Endodermal cell (in vitro differentiated cells): ENCODE measurements around the gene SLAIN2. TPM values are rescaled to one million over a fixed set of nuclear protein-coding genes. Genes with fewer than 3 reads are reported as not detected.
A peak's percentile ranks its signal among the peaks of the same experiment; 100 is the strongest.

ENCODE experiments used
- DNase-seq: peaks from one replicate; pipeline ENCODE4 v3.0.0-alpha.2; 2017
- H3K27ac ChIP-seq: 2 replicates; pipeline ENCODE4 v1.5.1; 2013; ENCODE audit warnings: mild to moderate bottlenecking, low read depth, low read length, moderate library complexity
- H3K27me3 ChIP-seq: 2 replicates; pipeline ENCODE4 v1.6.1; 2013; ENCODE audit warnings: mild to moderate bottlenecking, low read length, moderate library complexity; ENCODE audit not compliant: insufficient read depth, control insufficient read depth, poor library complexity, severe bottlenecking
- H3K36me3 ChIP-seq: 2 replicates; pipeline ENCODE4 v1.7.0; 2013; ENCODE audit warnings: mild to moderate bottlenecking, low read length, moderate library complexity; ENCODE audit not compliant: control insufficient read depth, insufficient read depth
- H3K4me1 ChIP-seq: one replicate; pipeline ENCODE4 v1.7.0; 2013; ENCODE audit warnings: low read length; ENCODE audit not compliant: control insufficient read depth, insufficient read depth
- H3K4me3 ChIP-seq: 2 replicates; pipeline ENCODE4 v1.5.1; 2013; ENCODE audit warnings: mild to moderate bottlenecking, low read length, moderate library complexity
- H3K9ac ChIP-seq: 2 replicates; pipeline ENCODE4 v1.6.1; 2013; ENCODE audit warnings: mild to moderate bottlenecking, low read length, moderate library complexity; ENCODE audit not compliant: poor library complexity, severe bottlenecking; ENCODE audit errors: extremely low read depth
- H3K9me3 ChIP-seq: 2 replicates; pipeline ENCODE4 v1.6.1; 2013; ENCODE audit warnings: mild to moderate bottlenecking, low read length, moderate library complexity; ENCODE audit not compliant: control insufficient read depth
- H3K27ac Mint-ChIP-seq: 2 replicates; pipeline ENCODE4 v1.8.0; 2020; ENCODE audit warnings: mixed read lengths
- H3K27me3 Mint-ChIP-seq: 2 replicates; pipeline ENCODE4 v1.8.0; 2021; ENCODE audit warnings: mild to moderate bottlenecking, mixed read lengths; ENCODE audit not compliant: insufficient read depth
- H3K36me3 Mint-ChIP-seq: 2 replicates; pipeline ENCODE4 v1.8.0; 2020; ENCODE audit warnings: low read depth, mixed read lengths
- H3K4me1 Mint-ChIP-seq: 2 replicates; pipeline ENCODE4 v1.8.0; 2020; ENCODE audit warnings: mixed read lengths
- H3K4me3 Mint-ChIP-seq: 2 replicates; pipeline ENCODE4 v1.8.0; 2020; ENCODE audit warnings: mild to moderate bottlenecking, moderate library complexity, mixed read lengths
- H3K9me3 Mint-ChIP-seq: 2 replicates; pipeline ENCODE4 v1.8.0; 2020; ENCODE audit warnings: mild to moderate bottlenecking, mixed read lengths
- WGBS, 2 experiments: methylation state at CpG; one replicate each; pipeline versions ENCODE4 v1.1.5 to v1.1.7; 2013; ENCODE audit warnings: missing lambda C conversion rate in 2 of 2, mixed read lengths in 1 of 2; ENCODE audit not compliant: insufficient coverage in 1 of 2, insufficient read length in 1 of 2; 5-methylcytosine and 5-hydroxymethylcytosine counted together
- total RNA-seq, 2 donors: library from RNA; stranded (reverse); fragmentation: NEBNext Ultra II Directional in 1 of 2; extraction: Animal tissue kit (Norgen Biotek cat#: 25700) in 1 of 2; gene quantifications; 2 replicates in 1 of 2; 3 replicates in 1 of 2; pipeline ENCODE4 v1.2.1, GENCODE V29; 2021
- TF ChIP-seq, protein P1 (sequence below): fragments of 200-600 bp; sonication (generic); conservative IDR thresholded peaks from 2 replicates; pipeline ENCODE4 v1.5.0; 2021; ENCODE audit warnings: antibody characterized with exemption, mild to moderate bottlenecking

Gene SLAIN2
- total RNA-seq, 2 donors from 2014 or later: 42.1 to 49.8 TPM

DNA sequence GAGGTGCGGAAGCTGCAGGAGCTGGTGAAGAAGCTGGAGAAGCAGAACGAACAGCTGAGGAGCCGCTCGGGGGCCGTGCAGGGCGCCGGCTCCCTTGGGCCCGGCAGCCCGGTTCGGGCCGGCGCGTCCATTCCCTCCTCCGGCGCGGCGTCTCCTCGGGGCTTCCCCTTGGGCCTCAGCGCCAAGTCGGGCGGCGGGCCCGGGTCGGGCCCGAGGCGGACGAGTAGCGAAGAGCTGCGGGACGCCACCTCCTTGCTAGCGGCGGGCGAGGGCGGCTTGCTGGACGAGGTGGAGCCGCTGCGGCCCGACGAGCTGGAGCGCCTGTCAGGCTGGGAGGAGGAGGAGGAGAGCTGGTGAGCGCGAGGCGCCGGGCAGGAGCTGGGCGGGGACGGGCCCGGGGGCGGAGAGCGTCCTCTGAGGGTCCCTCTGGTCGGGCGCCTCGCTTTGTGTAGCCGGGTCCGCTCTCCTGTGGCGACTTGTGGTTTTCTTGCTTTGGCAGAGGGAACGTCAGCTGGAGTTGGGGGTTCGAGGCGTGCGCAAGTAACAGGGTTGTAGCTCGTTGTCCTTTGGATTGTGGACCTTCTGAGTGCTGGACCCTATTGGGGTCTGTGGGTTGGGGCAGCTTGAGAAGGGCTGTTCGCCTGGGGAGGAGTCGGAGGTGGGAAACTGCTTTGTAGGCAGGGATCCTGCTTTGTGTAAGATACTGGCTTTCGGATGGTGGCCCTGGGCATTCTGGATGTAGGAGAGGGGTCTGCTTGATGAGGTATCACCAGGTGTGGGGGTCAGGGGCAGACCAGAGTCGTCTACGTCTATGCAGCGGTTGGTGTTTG lies 662 bp downstream of the SLAIN2 start:
- TF ChIP-seq, protein P1, sequence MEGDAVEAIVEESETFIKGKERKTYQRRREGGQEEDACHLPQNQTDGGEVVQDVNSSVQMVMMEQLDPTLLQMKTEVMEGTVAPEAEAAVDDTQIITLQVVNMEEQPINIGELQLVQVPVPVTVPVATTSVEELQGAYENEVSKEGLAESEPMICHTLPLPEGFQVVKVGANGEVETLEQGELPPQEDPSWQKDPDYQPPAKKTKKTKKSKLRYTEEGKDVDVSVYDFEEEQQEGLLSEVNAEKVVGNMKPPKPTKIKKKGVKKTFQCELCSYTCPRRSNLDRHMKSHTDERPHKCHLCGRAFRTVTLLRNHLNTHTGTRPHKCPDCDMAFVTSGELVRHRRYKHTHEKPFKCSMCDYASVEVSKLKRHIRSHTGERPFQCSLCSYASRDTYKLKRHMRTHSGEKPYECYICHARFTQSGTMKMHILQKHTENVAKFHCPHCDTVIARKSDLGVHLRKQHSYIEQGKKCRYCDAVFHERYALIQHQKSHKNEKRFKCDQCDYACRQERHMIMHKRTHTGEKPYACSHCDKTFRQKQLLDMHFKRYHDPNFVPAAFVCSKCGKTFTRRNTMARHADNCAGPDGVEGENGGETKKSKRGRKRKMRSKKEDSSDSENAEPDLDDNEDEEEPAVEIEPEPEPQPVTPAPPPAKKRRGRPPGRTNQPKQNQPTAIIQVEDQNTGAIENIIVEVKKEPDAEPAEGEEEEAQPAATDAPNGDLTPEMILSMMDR: no peak
- H3K9ac ChIP-seq: peak overlapping the region; percentile 75
- no peaks in the 10 kb centered on the region for H3K36me3 ChIP-seq
- H3K9me3 ChIP-seq: no peaks in the 10 kb centered on the region
- peaks cover 4% of the 10 kb centered on the region for H3K4me1 ChIP-seq
- 0 to 1% methylated on average over 23 to 66 of the region's 66 CpGs for WGBS, 2 experiments
- H3K4me3 Mint-ChIP-seq: peak overlapping the region; percentile 94
- H3K27me3 ChIP-seq: no peaks in the 10 kb centered on the region
- H3K27ac ChIP-seq: peak overlapping the region; percentile 95
- H3K9me3 Mint-ChIP-seq: no peaks in the 10 kb centered on the region
- H3K27me3 Mint-ChIP-seq: no peaks in the 10 kb centered on the region
- H3K4me1 Mint-ChIP-seq: peaks cover 55% of the 10 kb centered on the region
- H3K4me3 ChIP-seq: peak overlapping the region; percentile 96
- no peaks in the 10 kb centered on the region for H3K36me3 Mint-ChIP-seq
- DNase-seq: peak; percentile 88
- peak overlapping the region; percentile 96 for H3K27ac Mint-ChIP-seq

DNA sequence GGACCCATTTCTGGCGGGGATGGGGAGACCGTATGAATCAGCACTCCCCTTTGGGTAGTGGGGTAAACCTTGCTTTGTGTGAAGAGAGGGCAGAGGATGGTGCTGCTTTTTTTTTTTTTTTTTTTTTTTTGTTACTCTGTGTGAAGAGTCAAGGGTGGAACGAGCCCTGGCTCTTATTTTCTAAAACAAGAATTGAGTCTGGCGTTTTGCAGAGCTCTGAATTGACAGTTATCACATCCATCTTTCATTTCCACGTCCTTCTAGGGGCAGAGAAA lies 1.2 kb downstream of the SLAIN2 start:
- H3K36me3 ChIP-seq: no peaks in the 10 kb centered on the region
- peak overlapping the region; percentile 95 for H3K27ac ChIP-seq
- Mint-ChIP-seq H3K4me1 (peaks cover 55% of the 10 kb centered on the region), H3K36me3 (no peaks in the 10 kb centered on the region), H3K4me3 (peak overlapping the region; percentile 94), H3K27ac (peak overlapping the region; percentile 96), H3K9me3 (no peaks in the 10 kb centered on the region), H3K27me3 (no peaks in the 10 kb centered on the region)
- H3K9ac ChIP-seq: peak overlapping the region; percentile 75
- TF ChIP-seq, protein P1: no peak
- WGBS, 2 experiments: 4% methylated on average over 5 of the region's 5 CpGs
- no peak for DNase-seq
- no peaks in the 10 kb centered on the region for H3K9me3 ChIP-seq
- no peaks in the 10 kb centered on the region for H3K27me3 ChIP-seq
- H3K4me1 ChIP-seq: peaks cover 4% of the 10 kb centered on the region
- H3K4me3 ChIP-seq: peak overlapping the region; percentile 96

DNA sequence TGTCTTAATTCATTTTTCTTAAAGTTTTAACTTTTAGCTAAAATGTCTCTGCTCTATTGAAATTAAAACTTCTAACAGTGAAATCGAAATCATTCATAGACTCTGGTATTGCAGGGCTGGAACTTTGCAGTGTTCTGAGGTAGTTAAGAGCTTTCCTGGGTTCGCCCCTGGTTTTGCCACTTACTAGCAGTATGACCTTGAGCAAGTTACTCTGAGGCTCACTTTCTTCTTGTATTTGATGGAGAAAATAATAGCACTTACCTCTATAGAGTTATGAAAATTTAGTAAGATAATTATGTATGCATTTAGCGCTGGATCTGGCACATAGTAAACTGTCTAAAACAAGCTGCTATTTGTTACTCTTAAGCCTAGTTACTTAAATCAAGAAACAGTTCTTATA lies 1.7 kb downstream of the SLAIN2 start:
- H3K9me3 ChIP-seq: no peaks in the 10 kb centered on the region
- Mint-ChIP-seq H3K36me3 (no peaks in the 10 kb centered on the region), H3K9me3 (no peaks in the 10 kb centered on the region), H3K27me3 (no peaks in the 10 kb centered on the region), H3K4me1 (peaks cover 55% of the 10 kb centered on the region), H3K4me3 (peak overlapping the region; percentile 94), H3K27ac (no peak overlapping the region)
- H3K27ac ChIP-seq: no peak overlapping the region
- TF ChIP-seq, protein P1: no peak
- H3K36me3 ChIP-seq: no peaks in the 10 kb centered on the region
- peaks cover 4% of the 10 kb centered on the region for H3K4me1 ChIP-seq
- DNase-seq: no peak
- H3K9ac ChIP-seq: peak overlapping the region; percentile 75
- peak overlapping the region; percentile 96 for H3K4me3 ChIP-seq
- 56 to 60% methylated on average over 1 to 3 of the region's 3 CpGs for WGBS, 2 experiments
- H3K27me3 ChIP-seq: no peaks in the 10 kb centered on the region
